ENCODE data around the gene CST11.

The CST11 gene

GRCh38 chr20:23453549-23454543, 1.2 kb upstream of the CST11 start:
- Histone ChIP-seq H3K9me3 (no peaks in the 10 kb centered on the region), H3K4me1 (ENCODE audit: control insufficient read depth in 1 of 2, insufficient read depth in 1 of 2, low read depth in 1 of 2, low read length in 1 of 2) (peaks cover 0 to 4% of the 10 kb centered on the region in 2 experiments), H3K27ac (no peak overlapping the region), H3K27me3 (no peaks in the 10 kb centered on the region), H3K36me3 (no peaks in the 10 kb centered on the region), H3K4me3 (ENCODE audit: low read depth in 1 of 2, low read length in 1 of 2) (no peak overlapping the region)
- TF ChIP-seq, protein P1, sequence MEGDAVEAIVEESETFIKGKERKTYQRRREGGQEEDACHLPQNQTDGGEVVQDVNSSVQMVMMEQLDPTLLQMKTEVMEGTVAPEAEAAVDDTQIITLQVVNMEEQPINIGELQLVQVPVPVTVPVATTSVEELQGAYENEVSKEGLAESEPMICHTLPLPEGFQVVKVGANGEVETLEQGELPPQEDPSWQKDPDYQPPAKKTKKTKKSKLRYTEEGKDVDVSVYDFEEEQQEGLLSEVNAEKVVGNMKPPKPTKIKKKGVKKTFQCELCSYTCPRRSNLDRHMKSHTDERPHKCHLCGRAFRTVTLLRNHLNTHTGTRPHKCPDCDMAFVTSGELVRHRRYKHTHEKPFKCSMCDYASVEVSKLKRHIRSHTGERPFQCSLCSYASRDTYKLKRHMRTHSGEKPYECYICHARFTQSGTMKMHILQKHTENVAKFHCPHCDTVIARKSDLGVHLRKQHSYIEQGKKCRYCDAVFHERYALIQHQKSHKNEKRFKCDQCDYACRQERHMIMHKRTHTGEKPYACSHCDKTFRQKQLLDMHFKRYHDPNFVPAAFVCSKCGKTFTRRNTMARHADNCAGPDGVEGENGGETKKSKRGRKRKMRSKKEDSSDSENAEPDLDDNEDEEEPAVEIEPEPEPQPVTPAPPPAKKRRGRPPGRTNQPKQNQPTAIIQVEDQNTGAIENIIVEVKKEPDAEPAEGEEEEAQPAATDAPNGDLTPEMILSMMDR (IDR thresholded peaks at IDR 0.05) = no peak

DNA sequence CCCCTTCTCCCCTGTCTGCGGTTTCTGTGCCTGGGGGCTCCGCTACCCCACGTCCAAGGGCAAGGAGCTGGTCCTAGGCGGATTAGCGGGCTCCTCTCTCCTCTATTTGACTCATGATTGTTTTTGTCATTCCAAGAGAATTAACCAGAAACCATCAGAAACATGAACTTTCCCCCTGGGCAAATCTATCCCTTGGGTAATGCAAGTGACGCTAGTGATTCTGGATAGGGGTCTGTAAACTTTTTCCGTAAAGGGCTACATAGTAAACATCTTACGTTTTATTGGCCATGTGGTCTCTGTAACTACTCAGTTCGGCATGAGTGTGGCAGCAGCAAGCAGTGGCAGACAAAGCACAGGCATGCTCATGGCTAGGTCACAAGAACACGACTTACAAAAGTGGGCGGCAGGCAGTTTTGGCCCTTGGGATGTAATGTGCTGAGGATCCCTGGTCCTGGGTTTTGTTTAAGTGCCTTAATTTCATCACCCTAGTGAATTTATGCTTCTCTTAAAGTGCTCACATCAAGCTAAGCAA, 654 bp downstream of the CST11 start:
- H3K4me3 ChIP-seq (ENCODE audit: low read depth in 1 of 2, low read length in 1 of 2) = no peak overlapping the region
- TF ChIP-seq, protein P1 (IDR thresholded peaks at IDR 0.05) = no peak
- no peaks in the 10 kb centered on the region for H3K9me3 ChIP-seq
- no peak overlapping the region for H3K27ac ChIP-seq
- no peaks in the 10 kb centered on the region for H3K27me3 ChIP-seq
- H3K36me3 ChIP-seq = no peaks in the 10 kb centered on the region
- H3K4me1 ChIP-seq (ENCODE audit: control insufficient read depth in 1 of 2, insufficient read depth in 1 of 2, low read depth in 1 of 2, low read length in 1 of 2) = peaks cover 0 to 4% of the 10 kb centered on the region in 2 experiments

DNA sequence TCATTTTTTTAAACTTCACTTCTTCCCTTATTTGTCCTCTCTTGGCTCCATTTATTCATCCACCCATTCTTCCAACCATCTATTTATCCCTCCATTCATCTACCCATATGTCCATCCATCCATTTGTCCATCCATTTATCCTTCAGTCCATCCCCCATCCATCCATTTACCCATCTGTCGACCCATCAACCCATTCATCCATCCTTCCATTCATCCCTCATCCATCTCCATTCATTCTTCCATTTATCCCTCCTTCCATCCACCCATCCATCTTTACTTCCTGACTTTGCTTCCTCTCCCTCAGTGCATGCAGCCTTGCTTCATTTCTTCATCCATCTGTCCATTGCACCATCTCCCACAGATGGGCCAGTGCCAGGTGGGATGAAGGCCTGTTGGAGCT, 1.8 kb downstream of the CST11 start:
- H3K36me3 ChIP-seq = no peaks in the 10 kb centered on the region
- H3K27me3 ChIP-seq = no peaks in the 10 kb centered on the region
- peaks cover 0 to 4% of the 10 kb centered on the region in 2 experiments for H3K4me1 ChIP-seq (ENCODE audit: control insufficient read depth in 1 of 2, insufficient read depth in 1 of 2, low read depth in 1 of 2, low read length in 1 of 2)
- TF ChIP-seq, protein P1 (IDR thresholded peaks at IDR 0.05) = no peak
- H3K9me3 ChIP-seq = no peaks in the 10 kb centered on the region
- no peak overlapping the region for H3K27ac ChIP-seq
- H3K4me3 ChIP-seq (ENCODE audit: low read depth in 1 of 2, low read length in 1 of 2) = no peak overlapping the region

GRCh38 chr20:23449421-23449820, 3.3 kb downstream of the CST11 start:
- Histone ChIP-seq H3K4me1 (ENCODE audit: control insufficient read depth in 1 of 2, insufficient read depth in 1 of 2, low read depth in 1 of 2, low read length in 1 of 2) (peaks cover 0 to 4% of the 10 kb centered on the region in 2 experiments), H3K27me3 (no peaks in the 10 kb centered on the region), H3K9me3 (no peaks in the 10 kb centered on the region), H3K4me3 (ENCODE audit: low read depth in 1 of 2, low read length in 1 of 2) (no peak overlapping the region), H3K27ac (no peak overlapping the region), H3K36me3 (no peaks in the 10 kb centered on the region)
- TF ChIP-seq, protein P1 (IDR thresholded peaks at IDR 0.05) = no peak

DNA sequence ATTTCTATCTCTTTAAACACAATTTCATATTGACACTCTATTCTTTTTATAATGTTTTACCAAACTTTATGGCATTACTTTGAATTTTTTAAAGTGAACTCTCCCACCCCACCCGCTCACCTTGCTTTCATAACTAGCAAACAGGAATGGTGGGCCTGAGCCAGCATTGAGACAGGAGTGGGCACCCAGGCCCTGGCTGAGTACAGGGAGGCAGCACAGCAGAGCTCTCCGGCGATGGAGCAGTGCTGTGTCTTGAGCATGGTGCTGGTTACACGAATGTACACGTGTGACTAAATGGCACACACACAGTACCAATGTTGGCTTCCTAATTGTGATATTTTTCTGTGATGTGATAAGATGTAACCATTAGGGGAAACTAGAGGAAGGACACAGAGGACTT, 4.5 kb downstream of the CST11 start:
- TF ChIP-seq, protein P1 (IDR thresholded peaks at IDR 0.05) = no peak

More for the DNA sequence above, 4.5 kb downstream of the CST11 start:
- Histone ChIP-seq H3K36me3 (no peaks in the 10 kb centered on the region), H3K27me3 (no peaks in the 10 kb centered on the region), H3K4me3 (ENCODE audit: low read depth in 1 of 2, low read length in 1 of 2) (no peak overlapping the region), H3K9me3 (no peaks in the 10 kb centered on the region), H3K4me1 (ENCODE audit: control insufficient read depth in 1 of 2, insufficient read depth in 1 of 2, low read depth in 1 of 2, low read length in 1 of 2) (peaks cover 0 to 4% of the 10 kb centered on the region in 2 experiments), H3K27ac (no peak overlapping the region)
